GM19240 (cell line): Measurements from ENCODE around the gene CYB5R4.
A peak's percentile ranks its signal among the peaks of the same experiment; 100 is the strongest.

Source experiments
- DNase-seq: peaks from one replicate; pipeline ENCODE4 v3.0.0; 2011; ENCODE audit warnings: low spot score; ENCODE audit not compliant: insufficient read length

CYB5R4 gene, protein sequence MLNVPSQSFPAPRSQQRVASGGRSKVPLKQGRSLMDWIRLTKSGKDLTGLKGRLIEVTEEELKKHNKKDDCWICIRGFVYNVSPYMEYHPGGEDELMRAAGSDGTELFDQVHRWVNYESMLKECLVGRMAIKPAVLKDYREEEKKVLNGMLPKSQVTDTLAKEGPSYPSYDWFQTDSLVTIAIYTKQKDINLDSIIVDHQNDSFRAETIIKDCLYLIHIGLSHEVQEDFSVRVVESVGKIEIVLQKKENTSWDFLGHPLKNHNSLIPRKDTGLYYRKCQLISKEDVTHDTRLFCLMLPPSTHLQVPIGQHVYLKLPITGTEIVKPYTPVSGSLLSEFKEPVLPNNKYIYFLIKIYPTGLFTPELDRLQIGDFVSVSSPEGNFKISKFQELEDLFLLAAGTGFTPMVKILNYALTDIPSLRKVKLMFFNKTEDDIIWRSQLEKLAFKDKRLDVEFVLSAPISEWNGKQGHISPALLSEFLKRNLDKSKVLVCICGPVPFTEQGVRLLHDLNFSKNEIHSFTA

DNA sequence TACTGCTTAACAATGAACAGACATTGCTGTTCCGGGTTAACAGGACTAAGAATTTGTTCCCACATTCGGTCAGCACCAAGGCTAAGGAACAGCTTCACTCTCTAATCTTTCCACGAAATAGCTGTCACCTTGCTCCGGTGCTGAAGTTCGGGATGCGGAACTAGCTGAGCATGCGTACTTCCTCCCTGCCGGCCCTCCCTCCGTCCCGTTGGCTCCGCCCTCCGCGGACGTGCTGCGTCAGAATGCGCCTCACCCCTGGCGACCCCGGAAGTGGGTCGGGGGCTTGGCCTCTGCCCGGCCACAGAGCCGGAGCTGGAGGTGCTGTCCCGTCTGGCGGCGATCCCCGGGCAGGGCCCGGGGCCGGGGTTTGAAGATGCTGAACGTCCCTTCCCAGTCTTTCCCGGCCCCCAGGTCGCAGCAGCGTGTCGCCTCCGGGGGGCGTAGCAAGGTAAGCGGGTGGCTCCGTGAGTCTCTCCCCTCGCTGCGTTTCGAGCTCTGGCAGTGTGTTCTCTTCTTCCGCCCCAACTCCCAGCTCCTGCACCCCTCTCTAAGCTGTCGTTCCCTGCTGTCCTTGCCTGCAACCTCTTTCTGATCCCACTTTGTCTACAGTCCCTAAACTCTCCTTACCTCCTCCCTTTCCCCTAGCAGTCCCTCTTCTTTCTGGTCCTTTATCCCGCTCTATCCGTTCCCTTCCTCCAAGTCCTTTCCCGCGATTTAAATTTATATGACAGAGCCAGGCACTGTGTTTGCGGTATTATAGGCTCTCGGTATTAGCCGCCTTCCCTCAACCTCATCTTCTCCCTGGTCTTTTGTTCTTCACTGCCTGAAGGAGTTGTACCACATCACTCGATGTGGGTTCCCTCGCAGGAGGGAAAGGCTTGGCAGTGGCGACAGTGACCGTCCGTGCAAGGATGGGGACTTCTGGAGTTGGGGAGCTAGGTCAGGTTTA is at the start of gene CYB5R4:
CYB5R4 (plus strand) TSS at position 280 of the 949 bp plus-strand sequence; CDS start at position 374, 94 bp downstream.
- DNase-seq: peak; percentile 94

DNA sequence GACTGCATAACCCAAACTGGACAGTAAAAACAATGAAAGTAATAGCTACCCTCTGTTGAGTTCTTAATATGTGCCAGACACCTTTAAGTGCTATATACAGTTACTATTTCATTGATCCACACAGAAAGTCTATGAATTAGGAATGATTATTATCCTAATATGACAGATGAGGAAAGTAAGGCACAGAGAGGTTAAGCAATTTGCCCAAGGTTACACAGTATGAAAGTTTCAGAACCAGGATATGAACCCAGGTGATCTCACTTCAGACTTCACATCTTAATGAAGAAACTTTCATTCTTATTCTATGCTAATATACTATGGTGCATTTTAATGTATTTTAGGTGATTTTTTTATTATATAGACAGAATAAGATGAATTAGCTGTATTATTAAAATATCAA is 46.9 kb upstream of the CYB5R4 start:
- DNase-seq: no peak

DNA sequence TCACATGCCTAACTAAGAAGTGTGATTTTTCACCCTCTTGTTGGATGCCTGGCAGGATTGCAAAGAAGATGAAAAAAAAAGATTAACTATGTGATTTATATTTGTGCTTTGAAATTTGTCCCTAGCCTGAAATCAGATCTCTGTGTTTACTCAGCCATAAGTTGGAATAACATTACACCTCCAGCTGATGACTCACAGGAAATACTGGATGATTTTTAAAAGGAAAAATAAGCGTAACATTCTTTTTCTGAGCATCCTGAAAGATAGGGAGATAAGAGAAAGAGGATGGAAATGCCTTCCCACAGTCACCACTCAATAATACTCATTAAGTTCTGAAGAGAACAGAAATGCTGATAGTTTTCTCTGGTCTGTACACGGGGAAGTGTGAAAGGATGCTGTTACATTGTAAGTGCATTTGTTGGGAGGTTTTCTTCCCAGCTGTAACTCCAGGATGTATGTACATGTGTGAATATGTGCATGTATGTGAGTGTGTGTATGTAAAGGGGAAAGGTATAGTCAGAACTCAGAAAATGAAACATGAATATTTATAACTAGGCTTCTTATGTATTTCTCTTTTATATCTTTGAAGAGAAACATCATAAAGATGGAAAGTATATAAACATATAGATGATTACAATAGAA is 43.7 kb upstream of the CYB5R4 start:
- no peak for DNase-seq

DNA sequence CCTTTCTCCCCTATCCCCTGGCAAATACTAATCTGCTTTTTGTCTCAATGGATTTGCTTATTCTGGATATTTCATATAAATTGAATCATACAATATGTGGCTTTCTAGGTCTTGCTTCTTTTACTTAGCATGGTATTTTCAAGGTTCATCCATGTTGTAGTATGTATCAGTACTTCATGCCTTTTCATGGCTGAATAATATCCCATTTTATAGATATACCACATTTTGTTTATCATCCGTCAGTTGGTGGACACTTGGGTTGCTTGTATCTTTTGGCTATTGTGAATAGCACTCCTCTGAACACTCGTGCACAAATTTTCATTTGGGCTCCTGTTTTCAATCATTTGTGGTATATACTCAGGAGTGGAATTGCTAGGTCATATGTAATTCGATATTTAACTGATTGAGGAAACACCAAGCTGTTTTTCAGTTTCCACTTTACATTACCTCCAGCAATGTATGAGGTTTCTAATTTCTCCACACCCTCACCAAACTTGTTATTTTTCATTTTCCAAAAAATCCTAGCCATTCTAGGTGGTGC is 36.8 kb upstream of the CYB5R4 start:
- DNase-seq: no peak

DNA sequence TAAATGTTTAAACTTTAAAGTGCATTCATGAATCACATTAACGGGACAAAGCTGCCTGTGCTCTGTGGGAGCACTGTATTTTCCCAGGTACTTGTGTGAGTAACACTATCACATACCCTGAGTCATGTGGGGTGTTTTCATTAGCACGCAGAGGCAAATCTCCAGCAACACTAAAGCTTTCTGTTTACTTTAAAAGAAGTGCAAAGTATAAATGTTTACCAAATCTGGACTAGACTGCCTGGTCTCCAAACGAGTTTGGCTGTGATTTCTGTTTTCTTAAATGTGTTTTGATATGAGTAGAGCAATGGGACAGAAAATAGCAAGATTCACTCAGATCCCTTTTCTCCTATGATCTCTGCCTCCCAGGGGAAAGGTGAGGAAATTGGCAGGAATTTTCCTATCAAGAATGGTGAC is 35.1 kb upstream of the CYB5R4 start:
- DNase-seq: no peak

DNA sequence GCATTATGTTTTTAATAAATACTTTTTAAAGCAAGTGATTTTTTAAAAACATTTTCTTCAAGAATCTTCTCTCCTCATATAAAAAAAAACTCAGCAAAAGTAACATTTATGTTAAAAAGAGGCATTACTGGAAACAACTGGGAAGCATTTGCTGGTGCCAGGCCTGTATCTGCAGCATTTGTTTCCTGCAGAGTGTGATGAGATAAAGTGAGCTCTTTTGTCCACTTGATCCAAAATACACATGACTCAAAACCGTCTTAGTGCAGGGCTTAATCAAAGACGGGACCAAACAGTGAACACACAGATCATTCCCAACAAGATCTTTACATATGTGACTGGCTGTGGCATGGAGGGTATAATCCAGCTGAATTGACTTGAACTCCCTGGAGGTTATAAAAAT is 34.7 kb upstream of the CYB5R4 start:
- DNase-seq: no peak

DNA sequence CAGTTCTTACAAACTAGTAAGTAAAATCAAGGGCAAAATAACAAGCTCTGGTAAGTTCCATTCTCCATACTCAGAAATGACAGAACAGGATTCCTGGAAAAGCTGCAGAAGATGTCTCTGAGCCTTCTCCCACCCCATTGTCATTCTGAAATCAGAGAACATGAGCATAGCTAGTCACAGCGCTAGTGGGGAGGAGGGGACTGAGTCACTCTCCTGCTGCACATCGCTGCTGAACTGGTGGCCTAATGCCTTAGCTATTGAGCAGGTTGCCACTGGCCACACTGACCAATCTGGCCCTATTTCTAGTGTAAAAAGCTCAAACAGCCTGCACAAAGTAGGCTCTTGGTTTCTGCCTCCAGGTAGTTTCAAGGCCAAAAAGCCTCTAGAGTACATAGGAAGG is 32.4 kb upstream of the CYB5R4 start:
- no peak for DNase-seq

DNA sequence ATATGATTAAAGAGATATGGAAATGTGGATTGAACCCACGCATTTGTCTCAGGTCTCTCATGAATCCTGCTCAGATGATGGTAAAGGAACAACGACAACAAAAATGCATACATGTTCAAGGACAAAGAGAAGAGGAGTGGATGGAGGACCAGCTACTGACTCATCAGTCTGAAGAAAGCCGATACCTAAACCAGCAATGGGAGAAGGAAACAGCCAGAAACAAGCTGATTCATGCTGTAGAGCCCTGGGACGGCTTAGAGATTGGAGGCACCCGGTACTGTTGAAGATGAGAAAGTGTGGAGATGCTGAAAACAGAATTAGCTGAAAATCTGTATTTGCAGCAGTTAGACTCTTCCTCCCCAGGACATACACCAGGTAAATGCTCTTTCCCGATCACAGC is 20.8 kb upstream of the CYB5R4 start:
- no peak for DNase-seq

DNA sequence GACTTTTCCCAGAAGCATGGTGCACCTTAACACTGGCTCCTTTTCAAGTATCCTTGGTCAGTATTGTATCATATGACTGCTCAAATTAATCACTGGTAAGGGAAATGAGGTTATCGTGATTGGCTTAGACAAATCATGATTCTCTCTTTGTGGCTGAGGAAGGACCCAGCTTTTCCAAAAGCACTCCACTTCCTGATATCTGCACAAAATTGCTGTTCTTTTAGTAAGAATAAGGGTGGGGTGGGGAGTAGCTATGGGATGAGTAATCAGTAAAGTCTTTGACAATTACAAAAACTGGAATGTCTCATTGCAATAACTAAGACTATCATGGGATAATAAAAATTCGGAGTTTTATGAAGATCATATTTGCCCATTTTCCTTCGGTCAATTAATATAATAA is 15.3 kb upstream of the CYB5R4 start:
- no peak for DNase-seq

DNA sequence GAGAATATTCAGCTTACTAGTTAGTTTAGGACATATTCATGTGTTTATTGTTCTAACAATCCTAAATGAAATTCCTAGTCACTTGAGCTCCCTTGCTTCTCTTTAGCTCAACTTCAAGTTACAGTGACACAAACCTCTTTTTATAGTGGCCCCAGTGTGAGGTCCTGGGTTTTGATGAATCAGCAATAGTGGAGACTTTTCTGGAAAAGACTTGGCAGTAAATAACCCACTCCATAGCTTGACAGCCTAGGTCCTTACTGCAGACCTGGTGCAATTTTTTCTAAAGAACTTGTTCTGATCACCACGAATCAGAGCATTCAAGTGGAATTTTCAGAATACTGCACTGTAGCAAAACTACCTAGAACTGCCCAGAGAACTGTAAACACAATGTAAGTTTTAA is 13.2 kb upstream of the CYB5R4 start:
- DNase-seq: no peak

DNA sequence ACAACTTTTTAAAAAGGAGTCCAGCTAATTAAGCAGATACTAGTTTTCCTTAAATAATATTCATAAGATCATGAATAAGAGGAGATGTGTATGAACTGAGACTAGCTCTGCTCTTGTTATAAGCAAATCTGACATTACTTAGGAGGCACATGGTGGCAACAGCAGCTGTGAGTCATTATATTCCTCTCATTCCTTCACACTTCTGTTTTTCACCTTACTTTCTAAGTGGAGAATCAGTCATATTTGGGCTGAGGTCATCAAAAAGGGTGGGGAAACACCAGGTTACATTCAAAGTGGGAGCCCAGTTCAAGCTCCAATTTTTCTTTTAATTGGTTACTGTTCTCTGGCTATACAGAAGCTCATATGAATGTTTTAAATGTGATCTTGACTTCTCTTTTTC is 12.3 kb upstream of the CYB5R4 start:
- DNase-seq: no peak

DNA sequence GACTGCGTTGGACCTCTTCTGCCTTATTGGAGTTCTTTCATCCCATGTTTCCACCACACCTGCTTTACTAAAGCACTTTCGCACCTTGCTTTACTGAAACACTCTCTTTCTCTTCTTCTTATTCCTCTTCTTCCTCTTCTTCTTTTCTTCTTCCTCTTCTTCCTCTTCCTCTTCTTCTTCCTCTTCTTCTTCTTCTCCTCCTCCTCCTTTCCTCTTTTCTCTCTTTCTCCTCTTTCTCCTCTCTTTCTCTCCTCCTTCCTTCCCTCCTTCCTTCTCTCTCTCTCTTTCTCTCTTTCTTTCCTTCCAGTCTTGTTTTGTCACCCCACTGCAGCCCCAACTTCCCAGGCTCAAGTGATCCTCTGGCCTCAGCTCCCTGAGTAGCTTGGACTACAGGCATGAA is 10.4 kb upstream of the CYB5R4 start:
- DNase-seq: no peak

DNA sequence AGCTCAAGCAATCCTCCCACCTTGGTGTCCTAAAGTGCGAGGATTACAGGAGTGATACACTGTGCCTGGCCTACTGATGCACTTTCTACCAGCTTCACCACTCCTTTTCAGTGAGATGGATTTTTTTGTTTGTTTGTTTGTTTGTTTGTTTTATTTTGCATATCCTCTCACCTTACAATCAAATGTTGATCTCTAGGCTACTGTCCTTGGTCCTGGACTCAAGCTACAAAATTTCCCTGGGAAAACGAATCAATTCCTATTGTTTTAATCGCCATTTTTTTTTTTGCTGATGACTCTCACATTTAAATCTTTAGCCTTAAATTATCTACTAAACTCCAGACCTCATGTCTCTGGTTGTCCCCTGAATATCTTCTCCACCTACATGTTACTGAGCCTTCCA is 9.9 kb upstream of the CYB5R4 start:
- DNase-seq: no peak

DNA sequence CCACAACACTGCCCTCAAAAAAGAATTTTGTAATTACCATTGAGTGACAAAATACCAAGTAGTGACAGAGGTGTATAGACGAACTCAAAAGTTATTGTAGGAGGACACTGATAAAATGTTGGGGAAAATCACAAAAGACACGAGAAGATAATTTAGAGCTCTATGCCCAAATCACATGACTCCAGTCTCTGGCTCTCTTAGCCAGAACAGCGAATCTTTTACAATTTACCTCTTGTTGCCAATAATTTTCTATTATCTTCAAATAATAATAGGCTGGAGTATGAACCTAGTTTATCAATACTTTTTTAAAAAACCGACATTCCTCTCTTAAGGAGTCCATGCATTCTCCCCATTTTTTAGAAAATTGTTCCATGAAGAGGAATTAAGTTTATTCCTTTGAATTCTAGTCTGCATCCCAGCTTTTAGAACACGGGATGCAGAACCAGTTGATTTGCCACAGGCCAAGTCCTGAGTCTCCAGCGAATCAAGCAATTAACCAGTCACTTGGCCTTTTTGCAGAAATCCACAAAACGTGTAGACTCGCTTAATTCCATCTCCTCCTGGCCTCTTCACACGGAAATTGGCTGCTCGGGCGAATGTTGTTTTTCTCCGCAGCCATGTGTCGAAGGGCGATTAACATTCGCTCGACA is 6.8 kb upstream of the CYB5R4 start:
- DNase-seq: no peak

DNA sequence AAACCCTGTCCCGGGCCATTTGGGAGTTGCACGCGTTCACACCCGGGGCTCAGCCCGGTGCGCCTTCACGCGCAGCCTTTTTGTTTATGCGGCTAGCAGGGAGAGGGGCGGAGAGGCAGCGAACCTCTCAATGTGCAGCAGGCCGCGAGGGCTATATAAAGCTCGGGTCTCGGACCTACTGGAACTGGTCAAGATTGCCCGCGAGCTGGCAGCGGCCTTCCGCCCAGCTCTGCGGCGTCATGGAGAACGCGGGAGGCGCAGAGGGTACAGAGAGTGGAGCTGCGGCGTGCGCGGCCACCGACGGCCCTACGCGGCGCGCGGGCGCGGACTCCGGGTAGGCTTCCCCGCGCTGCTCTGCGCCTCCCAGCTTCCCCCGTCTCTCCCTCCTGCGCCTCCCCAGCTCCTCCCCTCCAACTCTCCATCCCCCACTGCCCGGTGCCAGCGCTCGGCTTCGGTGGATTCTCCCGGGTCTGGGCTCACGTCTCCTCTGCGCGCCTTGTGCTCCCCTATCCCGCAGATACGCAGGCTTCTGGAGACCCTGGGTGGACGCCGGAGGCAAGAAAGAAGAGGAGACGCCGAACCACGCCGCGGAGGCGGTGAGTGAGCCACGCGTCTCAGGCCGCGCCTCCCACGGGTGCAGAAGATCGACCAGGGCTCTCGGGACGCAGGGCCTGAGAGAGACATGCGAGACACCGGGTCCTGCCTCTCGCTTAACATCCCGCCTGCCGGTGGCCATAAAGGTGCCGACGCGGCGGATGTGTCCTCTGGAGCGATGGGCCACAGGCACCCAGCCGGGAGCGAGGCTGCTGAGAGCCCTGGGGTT is 6.1 kb upstream of the CYB5R4 start, which contains the start of gene RIPPLY2:
RIPPLY2 (plus strand) TSS at position 183 of the 823 bp plus-strand sequence; CDS start at position 240, 57 bp downstream.
- DNase-seq: no peak

DNA sequence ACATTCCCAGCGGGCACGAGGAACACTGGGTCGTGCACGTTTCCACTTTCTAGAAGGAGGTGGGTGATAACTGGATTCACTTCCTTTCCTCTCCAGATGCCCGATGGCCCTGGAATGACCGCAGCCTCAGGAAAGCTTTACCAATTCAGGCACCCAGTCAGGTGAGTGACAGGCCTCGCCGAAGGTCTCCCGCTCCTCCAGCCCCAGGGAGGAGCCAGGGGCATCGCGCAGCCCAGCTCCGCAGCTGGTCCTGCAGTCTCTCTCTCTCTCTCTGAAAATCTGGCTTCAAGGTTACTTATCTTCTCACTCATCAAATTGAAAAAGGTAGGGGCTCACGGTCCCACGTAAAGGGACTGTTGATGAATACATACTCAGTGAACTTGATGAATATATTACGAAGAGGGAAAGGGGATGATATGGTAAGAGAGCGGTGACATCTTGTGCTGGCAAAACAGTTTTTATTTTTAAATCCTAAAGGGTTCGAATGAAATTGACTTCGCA is 5.4 kb upstream of the CYB5R4 start:
- DNase-seq: no peak

DNA sequence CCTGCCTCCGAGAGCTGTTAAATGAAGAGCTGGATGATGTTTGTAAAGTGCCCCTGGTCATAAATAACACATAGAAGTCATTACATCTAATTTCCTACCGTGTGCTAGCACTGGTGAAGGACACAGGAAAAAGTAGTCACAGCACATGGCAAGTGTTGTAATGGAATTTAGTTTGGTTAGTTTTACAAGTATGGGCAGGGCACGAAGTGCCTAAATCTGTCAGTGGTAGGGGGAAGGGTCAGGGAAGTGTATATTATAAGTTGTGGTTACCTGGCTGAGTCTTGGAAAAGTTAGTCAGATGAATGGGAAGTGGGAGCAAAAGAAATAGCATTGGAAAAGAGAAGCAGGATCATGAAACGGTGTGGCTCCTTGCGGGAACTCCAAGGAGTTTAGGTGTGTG is 4.7 kb upstream of the CYB5R4 start:
- DNase-seq: no peak

DNA sequence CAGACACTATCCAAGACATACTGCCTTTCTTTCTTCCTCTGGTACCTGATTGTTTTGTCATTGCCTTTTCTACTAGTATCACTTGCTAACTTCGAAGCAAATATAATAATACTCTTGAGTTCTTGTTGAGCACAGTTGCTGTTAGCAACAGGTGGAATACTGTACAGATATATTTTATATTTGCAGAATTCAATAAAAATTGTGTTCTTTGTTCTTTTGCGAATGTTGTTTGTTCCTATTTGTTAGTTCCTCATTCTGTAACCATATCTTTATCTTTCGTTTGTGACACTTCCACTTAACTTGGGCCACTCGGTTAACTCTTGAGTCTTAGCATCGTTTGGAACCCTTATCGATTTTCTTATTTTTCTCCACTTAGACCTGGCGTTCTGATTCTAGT is 868 bp downstream of the CYB5R4 start:
- no peak for DNase-seq

DNA sequence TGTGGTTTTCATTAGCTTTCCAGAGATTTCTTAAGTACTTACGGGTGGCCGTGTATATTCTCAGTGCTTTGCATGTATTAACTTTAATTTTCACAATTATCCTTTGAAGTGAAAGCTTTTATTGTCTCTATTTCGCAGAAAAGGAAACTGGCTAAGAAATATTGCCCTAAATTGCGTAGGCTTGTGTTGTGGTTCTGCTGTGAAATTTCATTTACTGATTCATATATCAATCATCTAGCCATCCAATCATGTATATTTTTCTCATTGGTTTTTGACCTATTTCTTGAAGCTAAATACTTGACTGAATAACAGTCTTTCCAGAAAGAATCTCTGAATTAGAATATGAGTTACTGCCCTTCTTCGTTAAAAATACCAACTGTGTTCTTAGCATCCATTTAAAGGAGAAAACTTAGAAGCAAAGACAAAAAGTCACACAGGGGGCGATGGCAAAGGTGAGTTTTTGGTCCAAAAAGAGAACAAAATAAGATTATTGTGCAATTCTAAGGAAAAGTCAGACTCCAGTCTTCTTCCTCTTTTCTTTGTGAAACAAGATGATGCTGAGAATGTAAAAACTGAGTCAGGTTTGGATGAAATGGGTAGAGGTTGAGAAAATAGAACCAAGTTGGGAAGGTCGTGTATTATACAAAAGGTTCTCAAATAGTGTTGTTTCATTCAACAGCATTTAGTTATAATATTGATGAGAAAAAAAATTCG is 1.4 kb downstream of the CYB5R4 start:
- no peak for DNase-seq
